Measurements from ENCODE around the gene DCAF8L1.
"Not testable (repeated sequence)": the region's sequence is repeated elsewhere in the genome, so short reads cannot be mapped to it uniquely, and the experiment has no call there.

Gene DCAF8L1

DNA sequence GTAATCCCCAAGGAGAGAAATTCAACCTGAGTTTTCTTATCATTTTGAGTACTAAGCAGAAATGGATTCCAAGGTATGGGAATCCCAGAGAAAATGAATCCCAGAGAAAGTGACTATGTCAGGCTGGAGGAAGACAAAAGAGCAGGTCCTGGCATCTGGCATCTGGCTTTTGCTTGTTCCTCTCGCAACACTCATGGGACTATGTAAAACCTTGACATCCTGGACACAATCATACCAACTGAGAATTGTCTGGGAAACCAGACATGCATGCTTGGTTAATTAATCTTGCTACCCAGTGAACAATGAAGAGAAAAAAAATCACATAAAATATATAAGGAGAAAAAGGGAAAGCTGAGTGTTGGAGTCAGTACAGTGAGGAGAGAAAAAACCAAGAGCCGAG is 12.9 kb downstream of the DCAF8L1 start:
- peaks cover 13% of the 10 kb centered on the region for H3K4me1 ChIP-seq (ENCODE audit: control insufficient read depth, insufficient read depth, low read length)
- H3K4me3 ChIP-seq (ENCODE audit: low read length): no peak overlapping the region
- H3K27me3 ChIP-seq (ENCODE audit: control insufficient read depth, insufficient read depth, low read length): no peaks in the 10 kb centered on the region

DNA sequence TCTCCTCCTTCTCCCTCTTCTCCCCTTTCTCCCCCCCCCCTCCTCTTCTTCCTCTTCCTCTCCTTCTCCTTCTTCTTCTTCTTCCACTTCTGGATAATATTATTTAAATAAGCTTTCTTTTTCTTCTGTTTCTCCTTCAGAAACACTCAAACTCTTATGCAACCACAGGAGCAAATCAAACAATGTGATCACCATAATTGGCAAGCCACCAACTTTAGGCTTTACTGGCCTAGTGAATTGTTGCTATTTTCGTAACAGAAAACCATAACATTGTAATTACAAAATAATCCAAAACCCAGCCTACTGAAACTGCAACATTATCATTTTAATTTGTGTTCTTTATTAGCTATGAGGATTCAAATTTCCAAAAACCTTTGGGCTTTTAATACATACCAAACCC is 14.3 kb downstream of the DCAF8L1 start:
- Histone ChIP-seq H3K36me3 (ENCODE audit: control insufficient read depth, insufficient read depth, low read length) (no peaks in the 10 kb centered on the region), H3K9me3 (ENCODE audit: control insufficient read depth, low read length) (no peaks in the 10 kb centered on the region), H3K4me3 (ENCODE audit: low read length) (no peak overlapping the region), H3K4me1 (ENCODE audit: control insufficient read depth, insufficient read depth, low read length) (peaks cover 13% of the 10 kb centered on the region), H3K27me3 (ENCODE audit: control insufficient read depth, insufficient read depth, low read length) (no peaks in the 10 kb centered on the region), H3K9ac (ENCODE audit: low read length) (no peak overlapping the region)

More for the DNA sequence above, 12.9 kb downstream of the DCAF8L1 start:
- no peak overlapping the region for H3K9ac ChIP-seq (ENCODE audit: low read length)
- H3K9me3 ChIP-seq (ENCODE audit: control insufficient read depth, low read length): no peaks in the 10 kb centered on the region
- H3K36me3 ChIP-seq (ENCODE audit: control insufficient read depth, insufficient read depth, low read length): no peaks in the 10 kb centered on the region

DNA sequence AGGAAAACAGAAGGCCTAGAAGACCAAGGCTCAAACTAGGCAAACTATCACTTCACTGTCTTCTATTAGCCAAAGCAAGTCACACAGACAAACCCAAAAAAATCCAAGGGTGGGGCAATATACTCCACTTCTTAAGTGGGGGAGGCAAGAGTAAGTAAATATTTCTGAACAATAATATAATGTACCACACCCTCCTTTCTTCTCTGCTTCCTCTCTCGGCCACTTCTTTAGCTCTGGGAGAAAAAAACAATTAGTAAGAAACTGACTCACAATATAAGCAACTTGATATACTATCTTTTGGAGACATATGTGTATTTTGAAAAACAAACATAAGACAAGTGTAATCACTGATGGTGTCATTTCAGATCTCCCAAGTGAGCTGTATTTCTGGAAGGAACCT is 14.8 kb downstream of the DCAF8L1 start:
- no peak overlapping the region for H3K4me3 ChIP-seq (ENCODE audit: low read length)
- H3K4me1 ChIP-seq (ENCODE audit: control insufficient read depth, insufficient read depth, low read length): peaks cover 13% of the 10 kb centered on the region
- no peaks in the 10 kb centered on the region for H3K27me3 ChIP-seq (ENCODE audit: control insufficient read depth, insufficient read depth, low read length)
- no peak overlapping the region for H3K9ac ChIP-seq (ENCODE audit: low read length)
- no peaks in the 10 kb centered on the region for H3K9me3 ChIP-seq (ENCODE audit: control insufficient read depth, low read length)
- no peaks in the 10 kb centered on the region for H3K36me3 ChIP-seq (ENCODE audit: control insufficient read depth, insufficient read depth, low read length)

DNA sequence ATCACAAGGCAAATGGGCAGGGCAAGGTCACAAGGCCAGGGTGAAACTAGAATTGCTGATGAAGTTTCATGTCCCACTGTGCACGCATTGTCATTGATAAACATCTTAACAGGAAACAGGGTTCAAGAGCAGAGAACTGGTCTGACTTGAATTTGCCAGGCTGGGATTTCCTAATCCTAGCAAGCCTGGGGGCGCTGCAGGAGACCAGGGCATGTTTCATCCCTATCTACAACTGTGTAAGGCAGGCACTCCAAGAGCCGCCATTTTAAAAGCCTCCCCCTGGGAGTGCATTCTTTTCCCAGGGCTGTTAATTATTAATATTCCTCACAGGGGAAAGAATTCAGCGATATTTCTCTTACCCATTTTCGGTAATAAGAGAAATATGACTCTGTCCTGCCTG is 15.9 kb downstream of the DCAF8L1 start:
- H3K27me3 ChIP-seq (ENCODE audit: control insufficient read depth, insufficient read depth, low read length); H3K9ac ChIP-seq (ENCODE audit: low read length); H3K9me3 ChIP-seq (ENCODE audit: control insufficient read depth, low read length); H3K4me3 ChIP-seq (ENCODE audit: low read length); H3K36me3 ChIP-seq (ENCODE audit: control insufficient read depth, insufficient read depth, low read length): not testable (repeated sequence)
- H3K4me1 ChIP-seq (ENCODE audit: control insufficient read depth, insufficient read depth, low read length): peaks cover 13% of the 10 kb centered on the region

GRCh38 chrX:27964432-27964831 is 16.8 kb downstream of the DCAF8L1 start:
- no peak overlapping the region for H3K9ac ChIP-seq (ENCODE audit: low read length)
- no peaks in the 10 kb centered on the region for H3K27me3 ChIP-seq (ENCODE audit: control insufficient read depth, insufficient read depth, low read length)

GRCh38 chrX:27960410-27960809 is 20.8 kb downstream of the DCAF8L1 start:
- not testable (repeated sequence) for H3K9me3 ChIP-seq (ENCODE audit: control insufficient read depth, low read length); H3K4me3 ChIP-seq (ENCODE audit: low read length); H3K4me1 ChIP-seq (ENCODE audit: control insufficient read depth, insufficient read depth, low read length); H3K27me3 ChIP-seq (ENCODE audit: control insufficient read depth, insufficient read depth, low read length); H3K9ac ChIP-seq (ENCODE audit: low read length); H3K36me3 ChIP-seq (ENCODE audit: control insufficient read depth, insufficient read depth, low read length)

More at GRCh38 chrX:27964432-27964831, 16.8 kb downstream of the DCAF8L1 start:
- Histone ChIP-seq H3K4me1 (ENCODE audit: control insufficient read depth, insufficient read depth, low read length) (peaks cover 13% of the 10 kb centered on the region), H3K4me3 (ENCODE audit: low read length) (no peak overlapping the region), H3K9me3 (ENCODE audit: control insufficient read depth, low read length) (no peaks in the 10 kb centered on the region), H3K36me3 (ENCODE audit: control insufficient read depth, insufficient read depth, low read length) (no peaks in the 10 kb centered on the region)

- Histone ChIP-seq H3K4me1 (ENCODE audit: control insufficient read depth, insufficient read depth, low read length) (no peaks in the 10 kb centered on the region), H3K27me3 (ENCODE audit: control insufficient read depth, insufficient read depth, low read length) (no peaks in the 10 kb centered on the region), H3K9ac (ENCODE audit: low read length) (no peak overlapping the region), H3K36me3 (ENCODE audit: control insufficient read depth, insufficient read depth, low read length) (no peaks in the 10 kb centered on the region), H3K4me3 (ENCODE audit: low read length) (no peak overlapping the region), H3K9me3 (ENCODE audit: control insufficient read depth, low read length) (no peaks in the 10 kb centered on the region)
Measured at GRCh38 chrX:27953171-27953570, 28.1 kb downstream of the DCAF8L1 start.

- Histone ChIP-seq H3K4me1 (ENCODE audit: control insufficient read depth, insufficient read depth, low read length) (no peaks in the 10 kb centered on the region), H3K9ac (ENCODE audit: low read length) (no peak overlapping the region), H3K4me3 (ENCODE audit: low read length) (no peak overlapping the region), H3K9me3 (ENCODE audit: control insufficient read depth, low read length) (no peaks in the 10 kb centered on the region), H3K36me3 (ENCODE audit: control insufficient read depth, insufficient read depth, low read length) (no peaks in the 10 kb centered on the region), H3K27me3 (ENCODE audit: control insufficient read depth, insufficient read depth, low read length) (no peaks in the 10 kb centered on the region)
Measured at GRCh38 chrX:27933361-27933760, 47.9 kb downstream of the DCAF8L1 start.
